ENCODE measurements around the gene SIK1.
"Not testable (repeated sequence)": the region's sequence is repeated elsewhere in the genome, so short reads cannot be mapped to it uniquely, and the experiment has no call there.

The SIK1 gene

DNA sequence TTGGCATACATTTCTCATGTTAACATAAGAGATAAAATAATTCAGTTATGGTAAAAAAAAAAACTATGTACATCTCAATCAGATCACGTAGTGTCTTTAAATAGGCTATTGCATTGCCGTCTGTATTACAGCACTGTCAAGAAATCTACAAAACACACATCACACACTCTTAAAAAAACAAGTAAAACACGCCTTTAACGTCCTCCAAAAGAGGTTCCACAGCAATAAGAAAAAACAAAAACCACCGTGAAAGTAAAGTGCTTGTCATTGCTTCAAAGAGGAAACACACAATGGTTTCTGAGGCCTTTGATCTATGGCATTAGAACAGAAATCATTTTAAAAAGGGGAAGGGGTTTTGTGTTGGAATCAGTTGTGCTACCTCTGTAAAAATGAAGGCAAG is 12.4 kb downstream of the SIK1 start:
- H3K27me3 ChIP-seq (replicated peaks in 2 of 5; ENCODE audit: control insufficient read depth in 4 of 5, insufficient read depth in 5 of 5, low read length in 4 of 5); H3K4me3 ChIP-seq (ENCODE audit: control insufficient read depth in 1 of 7, extremely low read depth in 1 of 7, insufficient read depth in 4 of 7, low read depth in 2 of 7, low read length in 6 of 7); H3K27ac ChIP-seq (ENCODE audit: insufficient read depth in 1 of 2, low read depth in 1 of 2, low read length in 2 of 2, poor library complexity in 1 of 2, severe bottlenecking in 2 of 2); H3K36me3 ChIP-seq (ENCODE audit: control insufficient read depth in 4 of 4, insufficient read depth in 4 of 4, low read length in 3 of 4); POLR2A ChIA-PET; CTCF ChIA-PET; DNase-seq; H3K4me1 ChIP-seq (ENCODE audit: control extremely low read depth in 1 of 4, control insufficient read depth in 4 of 4, insufficient read depth in 4 of 4, low read length in 3 of 4); H3K9me3 ChIP-seq (ENCODE audit: control extremely low read depth in 1 of 5, control insufficient read depth in 4 of 5, insufficient read depth in 2 of 5, low read depth in 1 of 5, low read length in 4 of 5): not testable (repeated sequence)
- no CpG with 5 or more reads among the region's 5 CpGs for WGBS (ENCODE audit: insufficient coverage)

DNA sequence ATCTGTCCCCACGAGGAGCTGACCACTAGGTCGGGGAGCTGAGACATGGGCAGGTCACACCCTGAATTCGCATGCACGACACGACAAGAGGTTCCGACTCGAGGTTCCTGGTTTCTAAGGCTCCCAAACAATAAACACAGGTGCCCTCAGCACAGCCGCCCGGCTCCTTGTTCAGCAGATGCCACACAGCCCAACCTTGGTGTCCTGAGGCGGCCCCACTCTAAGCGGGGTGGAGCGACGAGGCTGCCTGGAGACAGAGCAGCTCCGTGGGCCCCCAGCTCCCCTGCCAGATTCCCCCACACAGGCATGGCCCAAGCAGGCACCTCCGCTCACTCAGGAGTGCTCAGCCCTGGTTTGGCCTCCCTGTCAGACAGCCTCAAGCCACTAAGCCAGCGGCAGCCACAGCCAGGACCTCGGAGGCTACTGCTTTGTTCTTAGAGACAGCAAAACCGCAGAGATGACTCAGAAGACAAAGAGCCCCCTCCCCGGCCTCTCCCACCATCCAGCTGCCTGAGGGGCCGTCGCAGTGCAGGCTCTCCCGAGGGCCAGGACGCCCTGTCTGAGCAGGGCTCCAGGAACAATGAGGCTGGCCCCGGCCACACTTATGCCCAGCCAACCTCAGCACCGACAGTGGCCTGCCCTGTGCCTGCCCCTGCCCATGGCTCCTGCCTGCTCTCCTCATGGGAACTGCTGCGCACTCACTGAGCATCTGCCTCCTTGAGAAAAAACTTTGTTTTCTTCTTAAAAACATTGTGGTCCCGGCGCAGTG is 14.7 kb downstream of the SIK1 start:
- H3K27ac ChIP-seq (ENCODE audit: insufficient read depth in 1 of 2, low read depth in 1 of 2, low read length in 2 of 2, poor library complexity in 1 of 2, severe bottlenecking in 2 of 2); CTCF ChIA-PET; H3K27me3 ChIP-seq (replicated peaks in 2 of 5; ENCODE audit: control insufficient read depth in 4 of 5, insufficient read depth in 5 of 5, low read length in 4 of 5); POLR2A ChIA-PET; H3K36me3 ChIP-seq (ENCODE audit: control insufficient read depth in 4 of 4, insufficient read depth in 4 of 4, low read length in 3 of 4); H3K4me3 ChIP-seq (ENCODE audit: control insufficient read depth in 1 of 7, extremely low read depth in 1 of 7, insufficient read depth in 4 of 7, low read depth in 2 of 7, low read length in 6 of 7); DNase-seq; H3K4me1 ChIP-seq (ENCODE audit: control extremely low read depth in 1 of 4, control insufficient read depth in 4 of 4, insufficient read depth in 4 of 4, low read length in 3 of 4); H3K9me3 ChIP-seq (ENCODE audit: control extremely low read depth in 1 of 5, control insufficient read depth in 4 of 5, insufficient read depth in 2 of 5, low read depth in 1 of 5, low read length in 4 of 5): not testable (repeated sequence)
- no CpG with 5 or more reads among the region's 28 CpGs for WGBS (ENCODE audit: insufficient coverage)

DNA sequence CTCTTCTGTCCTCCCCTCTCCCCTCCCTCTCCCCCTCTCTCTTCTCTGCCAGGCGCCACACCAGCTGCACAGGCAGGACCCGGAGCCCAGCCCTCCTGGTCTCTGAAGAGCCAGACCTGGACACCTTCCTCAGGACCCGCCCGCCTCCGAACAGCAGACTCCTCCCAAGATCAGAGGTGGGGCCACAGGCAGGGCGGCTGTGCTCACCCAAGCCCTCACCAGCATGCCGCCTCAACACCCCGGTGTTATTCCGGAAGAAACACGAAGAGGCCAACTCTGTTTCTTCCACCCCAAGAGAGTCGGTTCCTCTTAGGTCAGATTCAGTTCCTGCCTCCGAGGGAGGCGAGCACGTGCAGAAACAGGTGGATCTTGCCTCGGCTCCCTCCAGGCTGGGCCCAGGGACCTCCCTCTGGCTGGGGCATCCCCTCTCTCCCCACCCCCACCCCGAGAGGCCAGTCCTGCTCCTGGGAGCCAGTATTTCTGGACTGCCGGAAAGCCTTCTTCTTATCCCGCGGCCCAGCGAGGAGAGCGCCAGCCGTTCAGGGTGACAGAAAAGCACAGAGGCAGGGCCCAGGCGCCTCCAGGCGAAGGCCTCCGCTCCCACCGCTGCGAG is 16.4 kb downstream of the SIK1 start:
- H3K9me3 ChIP-seq (ENCODE audit: control extremely low read depth in 1 of 5, control insufficient read depth in 4 of 5, insufficient read depth in 2 of 5, low read depth in 1 of 5, low read length in 4 of 5); CTCF ChIA-PET; H3K4me1 ChIP-seq (ENCODE audit: control extremely low read depth in 1 of 4, control insufficient read depth in 4 of 4, insufficient read depth in 4 of 4, low read length in 3 of 4); DNase-seq; H3K36me3 ChIP-seq (ENCODE audit: control insufficient read depth in 4 of 4, insufficient read depth in 4 of 4, low read length in 3 of 4); H3K27me3 ChIP-seq (replicated peaks in 2 of 5; ENCODE audit: control insufficient read depth in 4 of 5, insufficient read depth in 5 of 5, low read length in 4 of 5); H3K27ac ChIP-seq (ENCODE audit: insufficient read depth in 1 of 2, low read depth in 1 of 2, low read length in 2 of 2, poor library complexity in 1 of 2, severe bottlenecking in 2 of 2); H3K4me3 ChIP-seq (ENCODE audit: control insufficient read depth in 1 of 7, extremely low read depth in 1 of 7, insufficient read depth in 4 of 7, low read depth in 2 of 7, low read length in 6 of 7); POLR2A ChIA-PET: not testable (repeated sequence)
- no CpG with 5 or more reads among the region's 27 CpGs for WGBS (ENCODE audit: insufficient coverage)

DNA sequence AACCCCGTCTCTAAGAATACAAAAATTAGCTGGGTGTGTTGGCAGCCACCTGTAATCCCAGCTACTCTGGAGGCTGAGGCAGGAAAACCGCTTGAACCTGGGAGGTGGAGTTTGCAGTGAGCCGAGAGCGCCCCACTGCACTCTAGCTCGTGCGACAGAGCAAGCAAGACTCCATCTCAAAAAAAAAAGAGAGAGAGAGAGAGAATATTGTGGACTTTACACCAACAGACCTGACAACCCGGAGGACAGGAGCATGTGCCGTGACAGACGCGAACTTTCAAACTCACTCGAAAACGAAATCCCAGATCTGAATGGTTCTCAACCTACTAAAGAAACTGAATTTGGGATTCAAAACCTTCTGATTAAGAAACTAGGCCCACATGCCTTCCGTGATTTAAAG is 19.8 kb downstream of the SIK1 start:
- not testable (repeated sequence) for H3K9me3 ChIP-seq (ENCODE audit: control extremely low read depth in 1 of 5, control insufficient read depth in 4 of 5, insufficient read depth in 2 of 5, low read depth in 1 of 5, low read length in 4 of 5)

DNA sequence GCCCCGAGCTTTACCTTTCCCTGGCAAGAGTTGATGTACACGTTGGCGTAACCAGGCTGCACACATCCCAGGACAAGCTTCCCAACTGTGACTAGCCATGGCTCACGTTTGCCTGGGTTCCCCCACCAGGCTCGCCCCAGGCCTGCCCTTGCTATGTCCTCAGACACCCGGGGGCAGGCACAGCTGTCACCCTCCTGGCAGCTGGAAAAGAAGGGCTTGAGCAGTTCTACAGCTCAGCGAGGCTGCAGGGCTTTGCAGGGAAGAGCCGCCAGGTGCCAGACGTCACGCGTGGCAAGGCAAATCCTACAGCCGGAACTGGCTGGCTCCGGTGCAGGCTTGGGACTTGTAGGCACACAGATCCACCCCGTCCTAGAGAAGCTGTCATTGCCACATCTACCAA is 22.5 kb downstream of the SIK1 start:
- POLR2A ChIA-PET, result not testable (repeated sequence)

More for the DNA sequence above, 19.8 kb downstream of the SIK1 start:
- H3K36me3 ChIP-seq (ENCODE audit: control insufficient read depth in 4 of 4, insufficient read depth in 4 of 4, low read length in 3 of 4); H3K4me1 ChIP-seq (ENCODE audit: control extremely low read depth in 1 of 4, control insufficient read depth in 4 of 4, insufficient read depth in 4 of 4, low read length in 3 of 4); H3K4me3 ChIP-seq (ENCODE audit: control insufficient read depth in 1 of 7, extremely low read depth in 1 of 7, insufficient read depth in 4 of 7, low read depth in 2 of 7, low read length in 6 of 7); H3K27me3 ChIP-seq (replicated peaks in 2 of 5; ENCODE audit: control insufficient read depth in 4 of 5, insufficient read depth in 5 of 5, low read length in 4 of 5); CTCF ChIA-PET; H3K27ac ChIP-seq (ENCODE audit: insufficient read depth in 1 of 2, low read depth in 1 of 2, low read length in 2 of 2, poor library complexity in 1 of 2, severe bottlenecking in 2 of 2); DNase-seq; POLR2A ChIA-PET: not testable (repeated sequence)
- no CpG with 5 or more reads among the region's 13 CpGs for WGBS (ENCODE audit: insufficient coverage)

DNA sequence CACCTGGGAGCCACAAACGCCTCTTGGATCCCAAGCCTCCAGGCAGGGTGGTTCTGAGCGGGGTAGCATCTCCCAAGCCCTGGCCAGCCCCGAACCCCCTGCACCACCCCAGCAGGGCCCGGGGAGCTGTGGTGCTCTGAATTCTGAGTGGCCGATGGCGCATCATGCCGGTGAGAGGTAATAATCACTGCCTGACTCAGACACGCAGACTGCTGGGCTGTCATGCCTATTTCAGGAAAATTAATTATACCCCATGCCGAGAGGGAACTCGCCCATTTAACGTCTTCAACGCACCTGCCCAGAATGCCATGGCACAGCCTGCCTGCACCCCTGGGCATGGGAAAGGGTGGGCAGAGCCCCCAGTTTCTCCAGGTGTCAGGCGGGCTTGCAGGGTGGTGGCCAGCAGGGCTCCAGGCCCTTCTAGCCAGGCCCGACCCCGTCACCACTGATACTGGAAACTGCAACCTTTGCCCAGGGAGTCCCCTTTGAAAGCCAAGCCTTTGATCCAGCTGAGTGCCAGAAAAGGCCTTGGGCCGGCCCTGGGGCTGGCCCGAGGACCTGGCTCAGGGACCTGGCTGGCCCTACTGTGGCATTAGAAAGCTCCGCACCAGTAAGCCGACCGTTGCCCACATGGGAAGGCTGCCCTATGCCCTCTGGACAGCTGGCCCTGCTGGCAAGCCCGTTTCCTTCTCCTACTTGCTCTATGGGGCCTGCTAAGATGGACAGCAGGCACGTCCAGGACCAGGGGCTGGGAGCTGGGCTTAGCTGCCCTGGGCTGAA is 23.1 kb downstream of the SIK1 start:
- CTCF ChIA-PET; H3K9me3 ChIP-seq (ENCODE audit: control extremely low read depth in 1 of 5, control insufficient read depth in 4 of 5, insufficient read depth in 2 of 5, low read depth in 1 of 5, low read length in 4 of 5); H3K4me1 ChIP-seq (ENCODE audit: control extremely low read depth in 1 of 4, control insufficient read depth in 4 of 4, insufficient read depth in 4 of 4, low read length in 3 of 4); POLR2A ChIA-PET; H3K4me3 ChIP-seq (ENCODE audit: control insufficient read depth in 1 of 7, extremely low read depth in 1 of 7, insufficient read depth in 4 of 7, low read depth in 2 of 7, low read length in 6 of 7); H3K27ac ChIP-seq (ENCODE audit: insufficient read depth in 1 of 2, low read depth in 1 of 2, low read length in 2 of 2, poor library complexity in 1 of 2, severe bottlenecking in 2 of 2); H3K27me3 ChIP-seq (replicated peaks in 2 of 5; ENCODE audit: control insufficient read depth in 4 of 5, insufficient read depth in 5 of 5, low read length in 4 of 5); DNase-seq; H3K36me3 ChIP-seq (ENCODE audit: control insufficient read depth in 4 of 4, insufficient read depth in 4 of 4, low read length in 3 of 4): not testable (repeated sequence)
- WGBS (ENCODE audit: insufficient coverage), result no CpG with 5 or more reads among the region's 22 CpGs

More for the DNA sequence above, 22.5 kb downstream of the SIK1 start:
- H3K4me3 ChIP-seq (ENCODE audit: control insufficient read depth in 1 of 7, extremely low read depth in 1 of 7, insufficient read depth in 4 of 7, low read depth in 2 of 7, low read length in 6 of 7); H3K4me1 ChIP-seq (ENCODE audit: control extremely low read depth in 1 of 4, control insufficient read depth in 4 of 4, insufficient read depth in 4 of 4, low read length in 3 of 4); H3K9me3 ChIP-seq (ENCODE audit: control extremely low read depth in 1 of 5, control insufficient read depth in 4 of 5, insufficient read depth in 2 of 5, low read depth in 1 of 5, low read length in 4 of 5); H3K27me3 ChIP-seq (replicated peaks in 2 of 5; ENCODE audit: control insufficient read depth in 4 of 5, insufficient read depth in 5 of 5, low read length in 4 of 5); DNase-seq; H3K27ac ChIP-seq (ENCODE audit: insufficient read depth in 1 of 2, low read depth in 1 of 2, low read length in 2 of 2, poor library complexity in 1 of 2, severe bottlenecking in 2 of 2); CTCF ChIA-PET; H3K36me3 ChIP-seq (ENCODE audit: control insufficient read depth in 4 of 4, insufficient read depth in 4 of 4, low read length in 3 of 4): not testable (repeated sequence)
- WGBS (ENCODE audit: insufficient coverage), result no CpG with 5 or more reads among the region's 14 CpGs

DNA sequence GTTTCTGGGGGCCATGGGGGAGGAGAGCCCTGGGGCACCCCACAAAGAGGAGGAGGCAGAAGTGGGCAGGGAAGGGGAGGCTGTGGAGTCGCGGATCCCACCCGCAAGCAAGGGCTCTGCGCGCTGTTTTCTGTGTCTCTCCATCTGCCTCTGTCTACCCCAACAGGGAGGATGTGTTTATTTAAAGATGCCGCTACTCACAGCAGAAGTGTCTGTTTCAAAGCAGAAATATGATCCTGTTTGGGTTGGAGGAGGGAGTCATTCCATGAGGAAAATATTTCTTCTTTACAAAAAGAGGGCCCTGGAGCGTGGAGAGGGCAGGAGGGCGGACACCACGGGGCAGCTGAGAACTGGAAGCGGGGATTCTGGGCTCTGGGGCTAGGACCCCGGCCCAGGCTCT is 25.8 kb downstream of the SIK1 start:
- H3K4me3 ChIP-seq (ENCODE audit: control insufficient read depth in 1 of 7, extremely low read depth in 1 of 7, insufficient read depth in 4 of 7, low read depth in 2 of 7, low read length in 6 of 7); H3K36me3 ChIP-seq (ENCODE audit: control insufficient read depth in 4 of 4, insufficient read depth in 4 of 4, low read length in 3 of 4); POLR2A ChIA-PET; DNase-seq; H3K4me1 ChIP-seq (ENCODE audit: control extremely low read depth in 1 of 4, control insufficient read depth in 4 of 4, insufficient read depth in 4 of 4, low read length in 3 of 4); H3K27me3 ChIP-seq (replicated peaks in 2 of 5; ENCODE audit: control insufficient read depth in 4 of 5, insufficient read depth in 5 of 5, low read length in 4 of 5); H3K27ac ChIP-seq (ENCODE audit: insufficient read depth in 1 of 2, low read depth in 1 of 2, low read length in 2 of 2, poor library complexity in 1 of 2, severe bottlenecking in 2 of 2); H3K9me3 ChIP-seq (ENCODE audit: control extremely low read depth in 1 of 5, control insufficient read depth in 4 of 5, insufficient read depth in 2 of 5, low read depth in 1 of 5, low read length in 4 of 5); CTCF ChIA-PET: not testable (repeated sequence)
- no CpG with 5 or more reads among the region's 11 CpGs for WGBS (ENCODE audit: insufficient coverage)
